SK-N-MC (cell line): ENCODE data around the gene ZNF574.
"Not testable (repeated sequence)": the region's sequence is repeated elsewhere in the genome, so short reads cannot be mapped to it uniquely, and the experiment has no call there.

Experiments
- DNase-seq: peaks from one replicate; pipeline ENCODE4 v3.0.0-alpha.2; 2011; ENCODE audit warnings: low read depth, low spot score
- H3K27ac ChIP-seq: fragments of 200-600 bp; sonication (generic); 2 replicates; pipeline ENCODE4 v1.5.1; 2016; ENCODE audit warnings: mixed run types
- H3K36me3 ChIP-seq: fragments of 200-600 bp; sonication (generic); 2 replicates; pipeline ENCODE4 v1.6.1; 2017; ENCODE audit warnings: antibody characterized with exemption, low read length, mixed read lengths; ENCODE audit not compliant: insufficient read depth
- H3K4me3 ChIP-seq: fragments of 200-600 bp; sonication (generic); 2 replicates; pipeline ENCODE4 v1.5.1; 2016
- H3K9ac ChIP-seq: fragments of 200-600 bp; sonication (generic); 2 replicates; pipeline ENCODE4 v1.8.0; 2017; ENCODE audit warnings: mixed run types, mixed read lengths; ENCODE audit not compliant: insufficient read length
- H3K9me3 ChIP-seq: fragments of 200-600 bp; sonication (generic); 2 replicates; pipeline ENCODE4 v1.6.1; 2017; ENCODE audit warnings: low read depth, mild to moderate bottlenecking, antibody characterized with exemption, low read length, moderate library complexity, mixed read lengths
- EZH2 ChIP-seq: fragments of 200-600 bp; sonication (generic); IDR thresholded peaks from one replicate; pipeline ENCODE4 v1.6.1; 2017; ENCODE audit warnings: antibody characterized with exemption
- FOXP2 ChIP-seq: optimal IDR thresholded peaks from 2 replicates; pipeline ENCODE3; 2011; ENCODE audit warnings: mild to moderate bottlenecking, moderate library complexity; ENCODE audit not compliant: insufficient read depth; ENCODE audit errors: extremely low read length, control extremely low read depth
- POLR2AphosphoS5 ChIP-seq: IDR thresholded peaks from 2 replicates; pipeline ENCODE4 v1.6.1; 2012; ENCODE audit warnings: mild to moderate bottlenecking, low read depth, low read length, borderline replicate concordance

Gene ZNF574

DNA sequence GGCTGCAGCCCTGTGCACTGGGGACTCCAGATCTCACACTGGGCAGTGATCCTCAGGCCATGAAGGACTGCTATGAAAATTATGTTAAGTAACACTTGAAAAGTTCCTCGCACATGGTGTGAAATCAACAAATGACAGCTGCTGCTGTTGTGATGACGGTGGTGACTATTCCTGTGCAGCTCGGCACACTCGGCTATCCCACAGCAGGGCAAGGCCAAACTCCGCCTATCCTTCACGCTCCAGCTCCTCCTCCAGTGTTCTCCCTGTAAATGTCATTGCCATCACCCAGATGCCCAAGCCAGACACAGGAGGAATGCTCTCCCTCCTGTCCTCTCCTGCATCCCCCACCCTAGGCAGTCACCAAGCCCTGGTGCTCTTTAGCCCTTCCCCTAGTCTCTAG is 37.3 kb upstream of the ZNF574 start:
- Histone ChIP-seq H3K36me3 (no peaks in the 10 kb centered on the region), H3K9me3 (no peaks in the 10 kb centered on the region), H3K4me3 (no peak overlapping the region), H3K27ac (no peak overlapping the region), H3K9ac (no peak overlapping the region)
- no peak for DNase-seq
- TF ChIP-seq EZH2: no peak

DNA sequence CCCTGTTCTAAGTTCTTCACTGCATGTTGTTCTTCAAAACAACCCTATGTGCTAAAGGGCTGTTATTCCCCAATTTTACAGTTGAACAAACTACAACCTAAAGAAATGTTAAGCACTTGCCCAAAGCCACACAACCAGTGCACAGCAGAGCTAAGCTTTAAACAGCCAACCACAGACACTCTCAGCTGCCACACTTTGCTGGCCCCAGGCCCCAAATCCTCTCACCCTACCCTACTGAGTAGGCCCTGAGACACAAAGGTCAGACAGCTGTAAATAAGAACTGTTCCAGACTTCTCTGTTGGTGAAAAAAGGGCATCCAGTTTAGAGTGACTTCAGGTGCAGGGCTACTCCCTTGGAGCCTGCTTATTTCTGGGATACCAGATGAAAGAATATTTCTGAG is 35.9 kb upstream of the ZNF574 start:
- H3K27ac ChIP-seq: no peak overlapping the region
- no peaks in the 10 kb centered on the region for H3K36me3 ChIP-seq
- no peak overlapping the region for H3K4me3 ChIP-seq
- H3K9me3 ChIP-seq: no peaks in the 10 kb centered on the region
- no peak for DNase-seq
- H3K9ac ChIP-seq: no peak overlapping the region
- TF ChIP-seq EZH2 (no peak), POLR2AphosphoS5 (no peak), FOXP2 (no peak)

DNA sequence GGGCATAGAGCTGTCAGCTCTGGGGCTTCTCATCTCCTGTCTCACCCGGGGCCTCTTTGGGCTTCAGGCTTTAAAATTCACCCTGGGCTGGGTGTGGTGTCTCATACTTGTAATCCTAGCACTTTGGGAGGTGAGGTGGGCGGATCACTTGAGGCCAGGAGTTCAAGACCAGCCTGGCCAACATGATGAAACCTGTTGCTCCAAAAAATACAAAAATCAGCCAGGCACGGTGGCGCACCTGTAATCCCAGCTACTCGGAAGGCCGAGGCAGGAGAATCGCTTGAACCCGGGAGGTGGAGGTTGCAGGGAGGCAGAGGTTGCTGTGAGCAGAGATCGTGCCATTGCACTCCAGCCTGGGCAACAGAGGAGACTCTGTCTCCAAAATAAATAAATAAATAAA is 35.5 kb upstream of the ZNF574 start:
- H3K4me3 ChIP-seq, H3K27ac ChIP-seq, H3K9ac ChIP-seq, H3K9me3 ChIP-seq, DNase-seq, H3K36me3 ChIP-seq: not testable (repeated sequence)

DNA sequence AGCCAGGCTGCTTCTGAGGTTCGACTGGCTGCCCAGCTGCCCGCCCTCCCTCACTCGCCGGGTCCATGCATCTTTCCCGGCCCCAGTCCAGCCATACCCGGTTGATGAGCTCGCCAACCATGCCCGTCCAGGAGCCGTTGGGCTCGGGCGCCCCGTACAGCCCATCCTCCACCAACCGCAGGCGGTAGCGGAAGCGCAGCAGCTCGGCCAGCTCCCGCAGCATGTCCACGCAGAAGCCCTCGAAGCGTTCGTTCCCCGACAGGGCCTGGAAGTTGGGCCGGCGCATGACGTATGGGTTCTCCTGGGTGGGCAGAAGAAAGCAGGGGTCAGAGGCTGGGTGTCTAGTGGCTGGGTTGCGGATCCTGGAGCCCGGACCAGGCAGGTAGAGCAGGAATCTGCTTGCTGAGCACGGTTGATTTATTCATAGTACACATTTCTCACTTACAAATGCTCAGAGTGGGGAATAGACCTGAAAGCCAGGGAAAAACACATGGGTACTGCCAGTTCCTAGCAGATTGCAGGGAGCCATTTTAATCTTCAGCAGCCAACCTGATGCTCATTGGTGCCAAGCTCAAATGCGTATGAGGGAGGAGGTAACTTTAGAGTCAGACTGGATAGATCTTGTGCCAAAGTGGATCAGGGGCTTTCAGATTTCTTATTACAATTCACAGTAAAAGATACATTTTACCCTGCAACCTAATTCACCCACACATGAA is 33.4 kb upstream of the ZNF574 start:
- H3K27ac ChIP-seq: no peak overlapping the region
- H3K36me3 ChIP-seq: no peaks in the 10 kb centered on the region
- no peaks in the 10 kb centered on the region for H3K9me3 ChIP-seq
- no peak overlapping the region for H3K9ac ChIP-seq
- TF ChIP-seq POLR2AphosphoS5: no peak
- TF ChIP-seq FOXP2: no peak
- no peak for TF ChIP-seq EZH2
- DNase-seq: no peak
- no peak overlapping the region for H3K4me3 ChIP-seq

DNA sequence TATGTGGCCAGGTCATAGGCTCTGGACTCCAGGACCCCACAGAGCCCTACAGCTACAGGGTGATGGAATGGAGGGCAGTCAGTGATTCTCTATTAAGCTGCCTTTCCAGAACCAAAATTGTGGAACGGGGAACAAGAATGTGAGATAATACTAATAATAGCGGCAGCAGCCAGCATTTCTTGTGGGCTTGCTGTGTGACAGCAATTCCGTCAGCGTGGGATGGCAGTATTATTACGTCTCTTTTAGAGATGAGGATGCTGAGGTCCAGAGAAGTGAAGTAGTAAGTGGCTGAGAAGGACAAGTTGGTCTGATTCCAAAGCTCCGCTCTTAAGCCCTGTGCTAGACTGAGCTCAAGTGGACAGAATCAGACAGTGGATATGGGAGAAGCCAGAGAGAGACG is 30.4 kb upstream of the ZNF574 start:
- Histone ChIP-seq H3K36me3 (no peaks in the 10 kb centered on the region), H3K4me3 (no peak overlapping the region), H3K27ac (no peak overlapping the region), H3K9ac (no peak overlapping the region), H3K9me3 (no peaks in the 10 kb centered on the region)
- TF ChIP-seq EZH2: no peak
- TF ChIP-seq POLR2AphosphoS5: no peak
- TF ChIP-seq FOXP2: no peak
- DNase-seq: no peak

DNA sequence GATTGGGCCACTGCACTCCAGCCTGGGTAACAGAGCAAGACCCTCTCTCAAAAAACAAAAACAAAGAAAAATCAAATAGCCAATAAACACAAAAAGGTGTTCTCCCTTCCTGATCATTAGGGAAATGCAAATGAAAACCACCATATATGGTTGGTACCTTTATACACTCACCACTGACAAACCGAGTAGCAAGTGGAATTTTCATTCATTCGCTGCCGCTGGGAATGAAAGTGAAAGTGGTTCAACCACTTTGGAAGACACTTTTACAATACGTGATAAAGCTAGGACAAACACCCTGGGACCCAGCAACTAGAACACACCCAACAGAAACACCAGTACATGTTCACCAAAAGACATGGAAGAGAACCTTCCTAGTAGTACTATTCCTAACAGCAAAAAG is 27.0 kb upstream of the ZNF574 start:
- TF ChIP-seq POLR2AphosphoS5 (no peak), FOXP2 (no peak), EZH2 (no peak)
- Histone ChIP-seq H3K9me3 (no peaks in the 10 kb centered on the region), H3K9ac (no peak overlapping the region), H3K36me3 (no peaks in the 10 kb centered on the region), H3K27ac (no peak overlapping the region), H3K4me3 (no peak overlapping the region)
- DNase-seq: no peak

- Histone ChIP-seq H3K4me3 (no peak overlapping the region), H3K9me3 (no peaks in the 10 kb centered on the region), H3K36me3 (no peaks in the 10 kb centered on the region), H3K9ac (no peak overlapping the region), H3K27ac (no peak overlapping the region)
- no peak for TF ChIP-seq FOXP2
- no peak for TF ChIP-seq POLR2AphosphoS5
- TF ChIP-seq EZH2: no peak
- DNase-seq: no peak
Measured at GRCh38 chr19:42051166-42052115, 24.5 kb upstream of the ZNF574 start.

GRCh38 chr19:42052241-42052863 is 23.6 kb upstream of the ZNF574 start:
- no peak for DNase-seq
- Histone ChIP-seq H3K4me3 (no peak overlapping the region), H3K9ac (no peak overlapping the region), H3K36me3 (no peaks in the 10 kb centered on the region), H3K9me3 (no peaks in the 10 kb centered on the region), H3K27ac (no peak overlapping the region)
- TF ChIP-seq FOXP2 (no peak), POLR2AphosphoS5 (no peak), EZH2 (no peak)
